ENCODE data around the gene CBX8. TPM values are rescaled to one million over a fixed set of nuclear protein-coding genes. Genes with fewer than 3 reads are reported as not detected.

The CBX8 gene
- total and polyA plus RNA-seq, 2 donors (not counting 3 experiments of a cell fraction or from before 2014, with no cell fraction given): 0.69 to 3.1 TPM

- BruUV-seq (replicated peaks): no TSS peak
- dilution Hi-C loops (cut with MboI; ENCODE audit: extremely low pct_ligation_motif_present, low sequenced_read_pairs): no loop called here
- Histone ChIP-seq H3K9ac (replicated peaks; ENCODE audit: extremely low read depth, insufficient read depth, low read length) (no peak overlapping the region), H3K79me2 (ENCODE audit: control insufficient read depth, insufficient read depth, low read length) (no peaks in the 10 kb centered on the region), H2AFZ (ENCODE audit: low read depth, low read length) (no peak overlapping the region), H3K4me1 (ENCODE audit: control insufficient read depth, extremely low read depth, insufficient read depth, low read length) (peaks cover 14% of the 10 kb centered on the region), H3K4me2 (ENCODE audit: insufficient read depth, low read length) (no peak overlapping the region), H3K27me3 (ENCODE audit: control insufficient read depth in 2 of 2, insufficient read depth in 2 of 2, low read length in 2 of 2) (peaks cover 0 to 2% of the 10 kb centered on the region in 2 experiments), H3K36me3 (ENCODE audit: control insufficient read depth in 2 of 2, extremely low read depth in 1 of 2, insufficient read depth in 2 of 2, low read length in 2 of 2) (no peaks in the 10 kb centered on the region), H3K9me3 (replicated peaks; ENCODE audit: control insufficient read depth, insufficient read depth, low read length) (no peaks in the 10 kb centered on the region), H3K4me3 (replicated peaks in 1 of 3; ENCODE audit: insufficient read depth in 1 of 3, low read depth in 1 of 3, low read length in 3 of 3) (no peak overlapping the region), H3K27ac (ENCODE audit: insufficient read depth, low read depth, low read length) (no peak overlapping the region), H4K20me1 (replicated peaks; ENCODE audit: control insufficient read depth, extremely low read depth, insufficient read depth, low read length) (no peaks in the 10 kb centered on the region), H3K9me1 (replicated peaks; ENCODE audit: control insufficient read depth, extremely low read depth, insufficient read depth, low read length) (no peaks in the 10 kb centered on the region)
- TF ChIP-seq POLR2A (IDR thresholded peaks at IDR 0.05; ENCODE audit: low read depth, low read length): no peak
- TF ChIP-seq EZH2 (IDR thresholded peaks at IDR 0.05; ENCODE audit: borderline replicate concordance, low read depth, low read length, severe bottlenecking): no peak
- TF ChIP-seq POLR2AphosphoS5 (IDR thresholded peaks at IDR 0.05; ENCODE audit: insufficient read depth, low read depth, low read length): no peak
- TF ChIP-seq CTCF (IDR thresholded peaks at IDR 0.05; ENCODE audit: extremely low read depth in 1 of 2, insufficient read depth in 1 of 2, low read depth in 1 of 2, low read length in 2 of 2): no peak
- no peak for TF ChIP-seq MYC (IDR thresholded peaks at IDR 0.05; ENCODE audit: low read depth, low read length)
- TF ChIP-seq FOS (IDR thresholded peaks at IDR 0.05; ENCODE audit: borderline replicate concordance, insufficient read depth, low read length): no peak
- no peak for TF ChIP-seq GATA2 (IDR thresholded peaks at IDR 0.05; ENCODE audit: insufficient read depth, insufficient read length, low read depth, low read length)
- no peak for TF ChIP-seq JUN (IDR thresholded peaks at IDR 0.05; ENCODE audit: borderline replicate concordance, insufficient read depth, insufficient read length, low read depth)
- no peak for TF ChIP-seq MAX (IDR thresholded peaks at IDR 0.05; ENCODE audit: insufficient read depth, insufficient read length)
- intact Hi-C loops (cut with micrococcal nuclease): no loop called here
- ChIA-PET POLR2A (no interaction called here), CTCF (no interaction called here)
- FAIRE-seq: no peak
- no peak for DNase-seq (ENCODE audit: low read depth, low spot score)
Measured at GRCh38 chr17:79826841-79827578, 30.1 kb upstream of the CBX8 start.
